Neural cell (in vitro differentiated cells): Measurements from ENCODE around the gene ZNF580. TPM values are rescaled to one million over a fixed set of nuclear protein-coding genes. Genes with fewer than 3 reads are reported as not detected.

ENCODE experiments used
- H2AFZ ChIP-seq: fragments of 200-600, 300-800 bp; sonication (generic), shearing (Covaris generic); 2 replicates; pipeline ENCODE4 v1.6.0; 2014; ENCODE audit warnings: low read depth, mild to moderate bottlenecking, antibody characterized with exemption, low read length, moderate library complexity
- H3F3A ChIP-seq: fragments of 200-600 bp; shearing (Covaris generic); 2 replicates; pipeline ENCODE4 v1.6.1; 2016; ENCODE audit warnings: mild to moderate bottlenecking, moderate library complexity, mixed read lengths, antibody characterized with exemption, low read length; ENCODE audit not compliant: insufficient read depth, poor library complexity, severe bottlenecking
- H3K27ac ChIP-seq: fragments of 200-600, 300-800 bp; sonication (generic), shearing (Covaris generic); 2 replicates; pipeline ENCODE4 v1.5.1; 2014; ENCODE audit warnings: mild to moderate bottlenecking, low read length, moderate library complexity
- H3K27me3 ChIP-seq: fragments of 300-800, 200-600 bp; sonication (generic), shearing (Covaris generic); 2 replicates; pipeline ENCODE4 v1.6.0; 2014; ENCODE audit warnings: mild to moderate bottlenecking, low read depth, low read length, moderate library complexity; ENCODE audit not compliant: insufficient read depth
- H3K36me3 ChIP-seq: fragments of 300-800, 200-600 bp; sonication (generic), shearing (Covaris generic); 2 replicates; pipeline ENCODE4 v1.5.1; 2014; ENCODE audit warnings: mild to moderate bottlenecking, antibody characterized with exemption, low read length, moderate library complexity; ENCODE audit not compliant: insufficient read depth
- H3K4me2 ChIP-seq: fragments of 300-800, 200-600 bp; sonication (generic), shearing (Covaris generic); 2 replicates; pipeline ENCODE4 v1.6.0; 2014; ENCODE audit warnings: mild to moderate bottlenecking, low read length
- H3K4me3 ChIP-seq: fragments of 300-800, 200-600 bp; sonication (generic), shearing (Covaris generic); 2 replicates; pipeline ENCODE4 v1.5.1; 2014; ENCODE audit warnings: mild to moderate bottlenecking, low read length, moderate library complexity
- H3K79me2 ChIP-seq: fragments of 200-600 bp; shearing (Covaris generic); replicated peaks from 2 replicates; pipeline ENCODE4 v1.6.0; 2014; ENCODE audit warnings: mild to moderate bottlenecking, low read length, moderate library complexity; ENCODE audit not compliant: insufficient read depth
- H3K9ac ChIP-seq: fragments of 300-800, 200-600 bp; sonication (generic), shearing (Covaris generic); 2 replicates; pipeline ENCODE4 v1.6.1; 2016; ENCODE audit warnings: mild to moderate bottlenecking, low read length, mixed read lengths
- H3K9me2 ChIP-seq: fragments of 200-600 bp; shearing (Covaris generic); 2 replicates; pipeline ENCODE4 v1.6.1; 2016; ENCODE audit warnings: mild to moderate bottlenecking, low read length, mixed read lengths; ENCODE audit not compliant: insufficient read depth
- H3K9me3 ChIP-seq: fragments of 200-600, 300-800 bp; sonication (generic), shearing (Covaris generic); 2 replicates; pipeline ENCODE4 v1.6.1; 2016; ENCODE audit warnings: mild to moderate bottlenecking, mixed run types, low read length, moderate library complexity, mixed read lengths
- H4K20me1 ChIP-seq: fragments of 200-600 bp; shearing (Covaris generic); 2 replicates; pipeline ENCODE4 v1.6.1; 2016; ENCODE audit warnings: mild to moderate bottlenecking, mixed run types; ENCODE audit not compliant: insufficient read depth
- EP300 ChIP-seq: fragments of 450-650 bp; conservative IDR thresholded peaks from 2 replicates; pipeline ENCODE4 v1.6.1; 2014; ENCODE audit warnings: antibody characterized with exemption, mild to moderate bottlenecking, moderate library complexity; ENCODE audit not compliant: poor library complexity, severe bottlenecking
- EZH2 ChIP-seq: fragments of 200-600, 300-800 bp; shearing (Covaris generic), sonication (generic); IDR thresholded peaks from 2 replicates; pipeline ENCODE4 v1.6.1; 2014; ENCODE audit warnings: antibody characterized with exemption, low read length, borderline replicate concordance, mild to moderate bottlenecking; ENCODE audit not compliant: insufficient read depth, poor library complexity, severe bottlenecking
- MXI1 ChIP-seq: fragments of 450-650 bp; conservative IDR thresholded peaks from 2 replicates; pipeline ENCODE4 v1.6.1; 2014; ENCODE audit warnings: antibody characterized with exemption, mild to moderate bottlenecking; ENCODE audit not compliant: poor library complexity, severe bottlenecking
- POLR2AphosphoS5 ChIP-seq: IDR thresholded peaks from 2 replicates; pipeline ENCODE4 v1.6.1; 2012
- RAD21 ChIP-seq: fragments of 450-650 bp; conservative IDR thresholded peaks from 2 replicates; pipeline ENCODE4 v1.6.1; 2014; ENCODE audit warnings: antibody characterized with exemption, mild to moderate bottlenecking, moderate library complexity
- REST ChIP-seq: IDR thresholded peaks from 2 replicates; pipeline ENCODE4 v1.6.1; 2012; ENCODE audit warnings: borderline replicate concordance
- SMC3 ChIP-seq: fragments of 450-650 bp; conservative IDR thresholded peaks from 2 replicates; pipeline ENCODE4 v1.6.1; 2014; ENCODE audit warnings: antibody characterized with exemption, mild to moderate bottlenecking, moderate library complexity; ENCODE audit not compliant: poor library complexity
- TAF1 ChIP-seq: IDR thresholded peaks from 2 replicates; pipeline ENCODE4 v1.6.1; 2012; ENCODE audit warnings: low read depth
- polyA plus RNA-seq: library from polyadenylated mRNA; depleted of rRNA; stranded (reverse); fragments of >200 nt; gene quantifications from 2 replicates; pipeline ENCODE4 v1.2.3, GENCODE V29; 2014
- TF ChIP-seq, protein P1 (sequence below): fragments of 450-650 bp; IDR thresholded peaks from 2 replicates; pipeline ENCODE4 v1.5.1; 2014; ENCODE audit warnings: antibody characterized with exemption, mild to moderate bottlenecking, moderate library complexity; ENCODE audit not compliant: poor library complexity, severe bottlenecking

ZNF580 gene
- polyA plus RNA-seq, 1 donor from 2014 or later = 11.7 TPM

GRCh38 chr19:55646889-55647731 is 6.3 kb downstream of the ZNF580 start:
- no peaks in the 10 kb centered on the region for H3K36me3 ChIP-seq
- H3K79me2 ChIP-seq = peaks cover 21% of the 10 kb centered on the region
- H3K27me3 ChIP-seq = no peaks in the 10 kb centered on the region
- H3K4me2 ChIP-seq = peak overlapping the region; percentile 75
- peak overlapping the region; percentile 94 for H3K4me3 ChIP-seq
- peak overlapping the region; percentile 89 for H3K9ac ChIP-seq
- no peaks in the 10 kb centered on the region for H4K20me1 ChIP-seq
- no peaks in the 10 kb centered on the region for H3K9me2 ChIP-seq
- no peaks in the 10 kb centered on the region for H3K9me3 ChIP-seq
- TF ChIP-seq POLR2AphosphoS5 = no peak
- TF ChIP-seq RAD21 = no peak
- no peak for TF ChIP-seq MXI1
- no peak for TF ChIP-seq EP300
- TF ChIP-seq TAF1 = no peak
- no peak for TF ChIP-seq EZH2
- no peak for TF ChIP-seq REST
- TF ChIP-seq, protein P1, sequence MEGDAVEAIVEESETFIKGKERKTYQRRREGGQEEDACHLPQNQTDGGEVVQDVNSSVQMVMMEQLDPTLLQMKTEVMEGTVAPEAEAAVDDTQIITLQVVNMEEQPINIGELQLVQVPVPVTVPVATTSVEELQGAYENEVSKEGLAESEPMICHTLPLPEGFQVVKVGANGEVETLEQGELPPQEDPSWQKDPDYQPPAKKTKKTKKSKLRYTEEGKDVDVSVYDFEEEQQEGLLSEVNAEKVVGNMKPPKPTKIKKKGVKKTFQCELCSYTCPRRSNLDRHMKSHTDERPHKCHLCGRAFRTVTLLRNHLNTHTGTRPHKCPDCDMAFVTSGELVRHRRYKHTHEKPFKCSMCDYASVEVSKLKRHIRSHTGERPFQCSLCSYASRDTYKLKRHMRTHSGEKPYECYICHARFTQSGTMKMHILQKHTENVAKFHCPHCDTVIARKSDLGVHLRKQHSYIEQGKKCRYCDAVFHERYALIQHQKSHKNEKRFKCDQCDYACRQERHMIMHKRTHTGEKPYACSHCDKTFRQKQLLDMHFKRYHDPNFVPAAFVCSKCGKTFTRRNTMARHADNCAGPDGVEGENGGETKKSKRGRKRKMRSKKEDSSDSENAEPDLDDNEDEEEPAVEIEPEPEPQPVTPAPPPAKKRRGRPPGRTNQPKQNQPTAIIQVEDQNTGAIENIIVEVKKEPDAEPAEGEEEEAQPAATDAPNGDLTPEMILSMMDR = no peak
- no peak for TF ChIP-seq SMC3
- H2AFZ ChIP-seq = no peak overlapping the region
- peak overlapping the region; percentile 76 for H3K27ac ChIP-seq
- H3F3A ChIP-seq = no peaks in the 10 kb centered on the region

DNA sequence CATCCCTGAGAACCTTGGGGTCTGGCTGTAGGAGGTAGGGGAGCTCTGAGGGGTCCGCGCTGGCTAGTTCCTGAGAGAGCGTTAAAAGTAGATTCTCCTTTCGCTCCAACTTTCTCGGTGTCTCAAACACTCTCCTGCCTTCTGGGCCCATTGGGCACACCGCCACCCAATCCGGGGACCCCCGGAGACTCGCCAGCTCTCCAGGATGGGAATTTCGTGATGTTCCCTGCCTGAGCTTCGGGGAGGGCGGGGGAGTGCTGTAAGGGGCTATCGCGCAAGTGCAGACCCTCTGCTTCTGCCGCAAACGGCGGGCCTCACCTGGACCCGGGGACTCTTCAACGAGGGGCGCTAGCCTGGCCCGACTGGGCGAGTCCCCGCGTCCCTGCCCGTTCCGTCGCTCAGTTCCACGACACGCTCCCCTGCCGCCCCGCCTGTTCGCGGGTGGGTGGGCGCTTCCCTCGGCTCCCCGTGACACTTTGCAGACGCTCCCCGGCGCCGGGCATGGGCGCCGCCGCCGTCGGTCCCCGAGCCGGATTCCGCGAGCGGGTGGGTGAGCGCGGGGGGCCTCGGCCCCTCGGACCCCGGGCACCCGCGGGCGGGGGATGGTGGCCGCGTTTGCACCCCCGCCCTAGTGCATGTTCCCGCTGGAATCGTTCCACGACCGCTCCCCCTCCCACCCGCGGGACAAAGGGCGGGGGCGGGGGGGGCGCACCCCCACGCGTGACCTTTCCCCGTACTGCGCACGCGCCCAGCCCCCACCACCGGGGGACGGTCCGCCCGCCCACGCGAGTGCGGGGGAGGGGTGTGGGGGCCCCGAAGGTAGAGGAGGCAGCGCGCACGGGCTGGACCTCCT is 7.2 kb downstream of the ZNF580 start, which contains the start of gene CCDC106:
CCDC106 (plus strand) TSS at position 481 of the 853 bp plus-strand sequence. CDS start 835 bp downstream, outside the sequence.
- peak within 1 kb of the TSS; percentile 89 for H3K9ac ChIP-seq
- H3K27me3 ChIP-seq = no peaks in the 10 kb centered on the region
- no peaks in the 10 kb centered on the region for H4K20me1 ChIP-seq
- H3K4me3 ChIP-seq = peak within 1 kb of the TSS; percentile 94
- H3K9me2 ChIP-seq = no peaks in the 10 kb centered on the region
- H3K27ac ChIP-seq = peak within 1 kb of the TSS; percentile 76
- no peaks in the 10 kb centered on the region for H3K9me3 ChIP-seq
- no peaks in the 10 kb centered on the region for H3K36me3 ChIP-seq
- peak within 1 kb of the TSS; percentile 62 for H2AFZ ChIP-seq
- H3K79me2 ChIP-seq = peaks cover 18% of the 10 kb centered on the region
- no peaks in the 10 kb centered on the region for H3F3A ChIP-seq
- peak within 1 kb of the TSS; percentile 92 for H3K4me2 ChIP-seq
- TF ChIP-seq EP300 (peak; percentile 17), POLR2AphosphoS5 (peak; percentile 32), SMC3 (peak; percentile 33), TAF1 (no peak), REST (no peak), EZH2 (no peak), RAD21 (no peak), MXI1 (peak; percentile 74)
- TF ChIP-seq, protein P1 = no peak
